ENCODE results near the gene ILK. TPM values are rescaled to one million over a fixed set of nuclear protein-coding genes. Genes with fewer than 3 reads are reported as not detected.
A peak's percentile ranks its signal among the peaks of the same experiment; 100 is the strongest.

Gene ILK
- total RNA-seq, 1 experiment from 2014 or later = 86.5 TPM

GRCh38 chr11:6572215-6572614, 31.4 kb upstream of the ILK start:
- intact Hi-C loops (cut with micrococcal nuclease; ENCODE audit: unreplicated experiment) = no loop called here
- no peak overlapping the region for H3K27ac ChIP-seq (ENCODE audit: low read depth, low read length, poor library complexity, severe bottlenecking)
- no peak overlapping the region for H3K4me3 ChIP-seq (ENCODE audit: low read depth, low read length, poor library complexity, severe bottlenecking)
- TF ChIP-seq EZH2 (IDR thresholded peaks at IDR 0.05; ENCODE audit: borderline replicate concordance, low read depth, low read length, poor library complexity, severe bottlenecking) = no peak
- no peak for TF ChIP-seq CTCF (conservative IDR thresholded peaks at IDR 0.05; ENCODE audit: low read depth, low read length)
- no peaks in the 10 kb centered on the region for H3K27me3 ChIP-seq (replicated peaks; ENCODE audit: insufficient read depth, low read depth, low read length, poor library complexity)
- ChIA-PET CTCF (no interaction called here), POLR2A (ENCODE audit: low non-redundant PET) (no interaction called here)
- BruUV-seq (replicated peaks) = no TSS peak
- no peak for DNase-seq (ENCODE audit: low spot score)
- no peaks in the 10 kb centered on the region for H3K9me3 ChIP-seq (ENCODE audit: low read depth, low read length, poor library complexity, severe bottlenecking)
- no peaks in the 10 kb centered on the region for H3K36me3 ChIP-seq (ENCODE audit: insufficient read depth, low read length, poor library complexity, severe bottlenecking)
- H3K4me1 ChIP-seq (ENCODE audit: insufficient read depth, low read length, poor library complexity, severe bottlenecking) = peaks cover 24% of the 10 kb centered on the region

- Histone ChIP-seq H3K36me3 (ENCODE audit: insufficient read depth, low read length, poor library complexity, severe bottlenecking) (no peaks in the 10 kb centered on the region), H3K27me3 (replicated peaks; ENCODE audit: insufficient read depth, low read depth, low read length, poor library complexity) (no peaks in the 10 kb centered on the region), H3K4me3 (ENCODE audit: low read depth, low read length, poor library complexity, severe bottlenecking) (no peak overlapping the region), H3K4me1 (ENCODE audit: insufficient read depth, low read length, poor library complexity, severe bottlenecking) (peaks cover 22% of the 10 kb centered on the region), H3K27ac (ENCODE audit: low read depth, low read length, poor library complexity, severe bottlenecking) (no peak overlapping the region), H3K9me3 (ENCODE audit: low read depth, low read length, poor library complexity, severe bottlenecking) (no peaks in the 10 kb centered on the region)
- ChIA-PET POLR2A (ENCODE audit: low non-redundant PET) (no interaction called here), CTCF (no interaction called here)
- no TSS peak for BruUV-seq (replicated peaks)
- DNase-seq (ENCODE audit: low spot score) = no peak
- intact Hi-C loops (cut with micrococcal nuclease; ENCODE audit: unreplicated experiment) = no loop called here
- no peak for TF ChIP-seq CTCF (conservative IDR thresholded peaks at IDR 0.05; ENCODE audit: low read depth, low read length)
- no peak for TF ChIP-seq EZH2 (IDR thresholded peaks at IDR 0.05; ENCODE audit: borderline replicate concordance, low read depth, low read length, poor library complexity, severe bottlenecking)
Observed at GRCh38 chr11:6574816-6575715, 28.5 kb upstream of the ILK start.

GRCh38 chr11:6576471-6577373, 26.9 kb upstream of the ILK start:
- peak; percentile 83 for DNase-seq (ENCODE audit: low spot score)
- intact Hi-C loops (cut with micrococcal nuclease; ENCODE audit: unreplicated experiment) = no loop called here
- POLR2A ChIA-PET (ENCODE audit: low non-redundant PET) = no interaction called here

More at GRCh38 chr11:6576471-6577373, 26.9 kb upstream of the ILK start:
- no peak overlapping the region for H3K4me3 ChIP-seq (ENCODE audit: low read depth, low read length, poor library complexity, severe bottlenecking)
- TF ChIP-seq CTCF (conservative IDR thresholded peaks at IDR 0.05; ENCODE audit: low read depth, low read length) = no peak
- TF ChIP-seq EZH2 (IDR thresholded peaks at IDR 0.05; ENCODE audit: borderline replicate concordance, low read depth, low read length, poor library complexity, severe bottlenecking) = no peak
- peak overlapping the region; percentile 85 for H3K27ac ChIP-seq (ENCODE audit: low read depth, low read length, poor library complexity, severe bottlenecking)
- H3K9me3 ChIP-seq (ENCODE audit: low read depth, low read length, poor library complexity, severe bottlenecking) = no peaks in the 10 kb centered on the region
- no peaks in the 10 kb centered on the region for H3K27me3 ChIP-seq (replicated peaks; ENCODE audit: insufficient read depth, low read depth, low read length, poor library complexity)
- H3K36me3 ChIP-seq (ENCODE audit: insufficient read depth, low read length, poor library complexity, severe bottlenecking) = no peaks in the 10 kb centered on the region
- CTCF ChIA-PET = interaction anchor here (0.6 kb wide), 1 partner anchor 46 kb away, joined by 3 read pairs; no protein-coding TSS in a partner anchor
- peaks cover 22% of the 10 kb centered on the region for H3K4me1 ChIP-seq (ENCODE audit: insufficient read depth, low read length, poor library complexity, severe bottlenecking)
- no TSS peak for BruUV-seq (replicated peaks)
